Measurements from ENCODE around the gene KAZN.

DNA sequence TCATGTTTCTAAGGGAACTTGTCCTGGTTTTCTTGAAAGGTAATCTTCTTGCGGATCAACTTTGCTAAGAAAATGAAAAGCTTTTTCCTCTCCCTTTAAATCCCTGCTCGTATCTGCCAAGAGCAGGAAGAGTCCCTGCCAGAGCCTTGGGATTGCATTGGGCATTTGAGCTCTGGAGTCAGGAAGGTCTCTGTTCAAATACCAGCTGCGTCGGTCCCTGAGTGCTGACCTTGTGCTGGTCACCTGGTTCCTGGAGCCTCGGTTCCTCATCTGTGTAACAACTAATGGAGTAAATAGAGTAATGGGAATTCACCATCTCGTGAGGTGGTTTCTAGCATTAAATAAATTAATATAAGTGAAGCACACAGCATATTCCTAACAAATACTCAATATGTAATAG, 280.5 kb downstream of the KAZN start:
- TF ChIP-seq POLR2AphosphoS5 (IDR thresholded peaks at IDR 0.05) = no peak
- TF ChIP-seq, protein P1, sequence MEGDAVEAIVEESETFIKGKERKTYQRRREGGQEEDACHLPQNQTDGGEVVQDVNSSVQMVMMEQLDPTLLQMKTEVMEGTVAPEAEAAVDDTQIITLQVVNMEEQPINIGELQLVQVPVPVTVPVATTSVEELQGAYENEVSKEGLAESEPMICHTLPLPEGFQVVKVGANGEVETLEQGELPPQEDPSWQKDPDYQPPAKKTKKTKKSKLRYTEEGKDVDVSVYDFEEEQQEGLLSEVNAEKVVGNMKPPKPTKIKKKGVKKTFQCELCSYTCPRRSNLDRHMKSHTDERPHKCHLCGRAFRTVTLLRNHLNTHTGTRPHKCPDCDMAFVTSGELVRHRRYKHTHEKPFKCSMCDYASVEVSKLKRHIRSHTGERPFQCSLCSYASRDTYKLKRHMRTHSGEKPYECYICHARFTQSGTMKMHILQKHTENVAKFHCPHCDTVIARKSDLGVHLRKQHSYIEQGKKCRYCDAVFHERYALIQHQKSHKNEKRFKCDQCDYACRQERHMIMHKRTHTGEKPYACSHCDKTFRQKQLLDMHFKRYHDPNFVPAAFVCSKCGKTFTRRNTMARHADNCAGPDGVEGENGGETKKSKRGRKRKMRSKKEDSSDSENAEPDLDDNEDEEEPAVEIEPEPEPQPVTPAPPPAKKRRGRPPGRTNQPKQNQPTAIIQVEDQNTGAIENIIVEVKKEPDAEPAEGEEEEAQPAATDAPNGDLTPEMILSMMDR (IDR thresholded peaks at IDR 0.05 in 8 of 11, conservative IDR thresholded peaks at IDR 0.05 in 3 of 11) = no peak
- no peak for TF ChIP-seq POLR2A (IDR thresholded peaks at IDR 0.05)
